GM10266 (cell line): ENCODE results near the gene ARHGEF4.

Experiments used
- DNase-seq: peaks from one replicate; pipeline ENCODE4 v3.0.0; 2012; ENCODE audit errors: extremely low spot score
- CTCF ChIP-seq: IDR thresholded peaks from 2 replicates; pipeline ENCODE4 v1.5.1; 2012; ENCODE audit warnings: mild to moderate bottlenecking, low read depth; ENCODE audit not compliant: control insufficient read depth, insufficient read depth; ENCODE audit errors: missing control alignments

The ARHGEF4 gene

GRCh38 chr2:130890941-130891669 is 54.4 kb downstream of the ARHGEF4 start:
- TF ChIP-seq CTCF: no peak
- DNase-seq: no peak

- TF ChIP-seq CTCF: no peak
- DNase-seq: no peak
These were observed 55.3 kb downstream of the ARHGEF4 start for GRCh38 chr2:130891966-130892365.

GRCh38 chr2:130892793-130893785 is 56.4 kb downstream of the ARHGEF4 start:
- no peak for DNase-seq

GRCh38 chr2:130894326-130894942 is 57.7 kb downstream of the ARHGEF4 start:
- TF ChIP-seq CTCF: no peak
- no peak for DNase-seq

More at GRCh38 chr2:130892793-130893785, 56.4 kb downstream of the ARHGEF4 start:
- no peak for TF ChIP-seq CTCF

GRCh38 chr2:130896813-130897212 is 60.1 kb downstream of the ARHGEF4 start:
- no peak for TF ChIP-seq CTCF
- DNase-seq: no peak

- DNase-seq: no peak
- TF ChIP-seq CTCF: no peak
These were observed 61.8 kb downstream of the ARHGEF4 start for GRCh38 chr2:130898553-130898952.
